ENCODE data around the gene CMTM4. TPM values are rescaled to one million over a fixed set of nuclear protein-coding genes. Genes with fewer than 3 reads are reported as not detected.
A peak's percentile ranks its signal among the peaks of the same experiment; 100 is the strongest.

Gene CMTM4
- polyA plus RNA-seq, 1 donor (not counting 4 experiments of a cell fraction or from before 2014, with no cell fraction given), result 23.1 TPM

- no peak overlapping the region for H3K9ac ChIP-seq (ENCODE audit: control insufficient read depth, extremely low read depth, insufficient read depth, low read length)
- no peak for FAIRE-seq
- TF ChIP-seq, protein P1, sequence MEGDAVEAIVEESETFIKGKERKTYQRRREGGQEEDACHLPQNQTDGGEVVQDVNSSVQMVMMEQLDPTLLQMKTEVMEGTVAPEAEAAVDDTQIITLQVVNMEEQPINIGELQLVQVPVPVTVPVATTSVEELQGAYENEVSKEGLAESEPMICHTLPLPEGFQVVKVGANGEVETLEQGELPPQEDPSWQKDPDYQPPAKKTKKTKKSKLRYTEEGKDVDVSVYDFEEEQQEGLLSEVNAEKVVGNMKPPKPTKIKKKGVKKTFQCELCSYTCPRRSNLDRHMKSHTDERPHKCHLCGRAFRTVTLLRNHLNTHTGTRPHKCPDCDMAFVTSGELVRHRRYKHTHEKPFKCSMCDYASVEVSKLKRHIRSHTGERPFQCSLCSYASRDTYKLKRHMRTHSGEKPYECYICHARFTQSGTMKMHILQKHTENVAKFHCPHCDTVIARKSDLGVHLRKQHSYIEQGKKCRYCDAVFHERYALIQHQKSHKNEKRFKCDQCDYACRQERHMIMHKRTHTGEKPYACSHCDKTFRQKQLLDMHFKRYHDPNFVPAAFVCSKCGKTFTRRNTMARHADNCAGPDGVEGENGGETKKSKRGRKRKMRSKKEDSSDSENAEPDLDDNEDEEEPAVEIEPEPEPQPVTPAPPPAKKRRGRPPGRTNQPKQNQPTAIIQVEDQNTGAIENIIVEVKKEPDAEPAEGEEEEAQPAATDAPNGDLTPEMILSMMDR (optimal IDR thresholded peaks at IDR 0.05 in 1 of 3, IDR thresholded peaks at IDR 0.05 in 1 of 3, conservative IDR thresholded peaks at IDR 0.05 in 1 of 3; ENCODE audit: extremely low read depth in 1 of 3, insufficient read depth in 2 of 3, low read length in 3 of 3), result no peak
- TF ChIP-seq EZH2 (IDR thresholded peaks at IDR 0.05; ENCODE audit: low read length), result no peak
- no peak overlapping the region for H3K27ac ChIP-seq (ENCODE audit: control insufficient read depth, insufficient read depth, low read length)
- H3K79me2 ChIP-seq (ENCODE audit: control insufficient read depth, insufficient read depth, low read length), result peaks cover 31% of the 10 kb centered on the region
- no peaks in the 10 kb centered on the region for H3K9me3 ChIP-seq (ENCODE audit: control insufficient read depth, low read depth, low read length)
- H3K27me3 ChIP-seq (ENCODE audit: control insufficient read depth, extremely low read depth, insufficient read depth, low read length), result no peaks in the 10 kb centered on the region
- DNase-seq (ENCODE audit: low read depth, low spot score), result no peak
- peaks cover 2% of the 10 kb centered on the region for H3K9me1 ChIP-seq (ENCODE audit: control insufficient read depth, extremely low read depth, insufficient read depth, low read length)
- H2AFZ ChIP-seq (ENCODE audit: control insufficient read depth, low read length), result no peak overlapping the region
- no peaks in the 10 kb centered on the region for H3K36me3 ChIP-seq (ENCODE audit: control insufficient read depth in 2 of 2, extremely low read depth in 1 of 2, insufficient read depth in 2 of 2, low read length in 2 of 2)
- dilution Hi-C loops (cut with MboI; ENCODE audit: extremely low pct_ligation_motif_present, low sequenced_read_pairs), result no loop called here
- H3K4me3 ChIP-seq (ENCODE audit: control insufficient read depth in 2 of 3, extremely low read depth in 1 of 3, insufficient read depth in 2 of 3, low read depth in 1 of 3, low read length in 3 of 3), result no peak overlapping the region
- H3K4me2 ChIP-seq (ENCODE audit: control insufficient read depth, extremely low read depth, insufficient read depth, low read depth, low read length), result no peak overlapping the region
- H3K4me1 ChIP-seq (ENCODE audit: control insufficient read depth, extremely low read depth, insufficient read depth, low read length), result peaks cover 37% of the 10 kb centered on the region
- no peaks in the 10 kb centered on the region for H4K20me1 ChIP-seq (ENCODE audit: control insufficient read depth, extremely low read depth, insufficient read depth, low read length)
Observed at GRCh38 chr16:66658860-66659190, 37.7 kb downstream of the CMTM4 start.

- Histone ChIP-seq H3K4me3 (ENCODE audit: control insufficient read depth in 2 of 3, extremely low read depth in 1 of 3, insufficient read depth in 2 of 3, low read depth in 1 of 3, low read length in 3 of 3) (no peak overlapping the region), H3K36me3 (ENCODE audit: control insufficient read depth in 2 of 2, extremely low read depth in 1 of 2, insufficient read depth in 2 of 2, low read length in 2 of 2) (no peaks in the 10 kb centered on the region), H3K27me3 (ENCODE audit: control insufficient read depth, extremely low read depth, insufficient read depth, low read length) (no peaks in the 10 kb centered on the region), H3K9me1 (ENCODE audit: control insufficient read depth, extremely low read depth, insufficient read depth, low read length) (peaks cover 2% of the 10 kb centered on the region), H4K20me1 (ENCODE audit: control insufficient read depth, extremely low read depth, insufficient read depth, low read length) (no peaks in the 10 kb centered on the region), H2AFZ (ENCODE audit: control insufficient read depth, low read length) (no peak overlapping the region), H3K9ac (ENCODE audit: control insufficient read depth, extremely low read depth, insufficient read depth, low read length) (no peak overlapping the region), H3K79me2 (ENCODE audit: control insufficient read depth, insufficient read depth, low read length) (peaks cover 31% of the 10 kb centered on the region), H3K4me1 (ENCODE audit: control insufficient read depth, extremely low read depth, insufficient read depth, low read length) (peaks cover 40% of the 10 kb centered on the region), H3K4me2 (ENCODE audit: control insufficient read depth, extremely low read depth, insufficient read depth, low read depth, low read length) (no peak overlapping the region), H3K27ac (ENCODE audit: control insufficient read depth, insufficient read depth, low read length) (no peak overlapping the region), H3K9me3 (ENCODE audit: control insufficient read depth, low read depth, low read length) (no peaks in the 10 kb centered on the region)
- no peak for DNase-seq (ENCODE audit: low read depth, low spot score)
- dilution Hi-C loops (cut with MboI; ENCODE audit: extremely low pct_ligation_motif_present, low sequenced_read_pairs), result no loop called here
- TF ChIP-seq EZH2 (IDR thresholded peaks at IDR 0.05; ENCODE audit: low read length), result no peak
- TF ChIP-seq, protein P1 (optimal IDR thresholded peaks at IDR 0.05 in 1 of 3, IDR thresholded peaks at IDR 0.05 in 1 of 3, conservative IDR thresholded peaks at IDR 0.05 in 1 of 3; ENCODE audit: extremely low read depth in 1 of 3, insufficient read depth in 2 of 3, low read length in 3 of 3), result peak in 1 of 3 experiments; percentile 30
- no peak for FAIRE-seq
Observed at GRCh38 chr16:66658143-66658859, 38.2 kb downstream of the CMTM4 start.
